H1 (cell line): ENCODE measurements around the gene DPF3. TPM values are rescaled to one million over a fixed set of nuclear protein-coding genes. Genes with fewer than 3 reads are reported as not detected.

ENCODE experiments used
- BCL11A ChIP-seq, 2 experiments: IDR thresholded peaks; one replicate each; pipeline ENCODE4 v1.6.1; 2011; ENCODE audit warnings: low read depth in 2 of 2, low read length in 2 of 2, mild to moderate bottlenecking in 2 of 2
- CHD1 ChIP-seq: IDR thresholded peaks from 2 replicates; pipeline ENCODE4 v1.6.1; 2012; ENCODE audit warnings: low read depth, low read length, improper control_type of control experiment
- CHD2 ChIP-seq: IDR thresholded peaks from 2 replicates; pipeline ENCODE4 v1.6.1; 2012; ENCODE audit warnings: low read length, improper control_type of control experiment
- HDAC6 ChIP-seq: IDR thresholded peaks from one replicate; pipeline ENCODE4 v1.7.1; 2012; ENCODE audit warnings: low read depth, mild to moderate bottlenecking, inconsistent platforms, low read length, moderate library complexity
- NANOG ChIP-seq: IDR thresholded peaks from 2 replicates; pipeline ENCODE4 v1.6.1; 2011; ENCODE audit warnings: low read length, low read depth, mild to moderate bottlenecking, inconsistent platforms; ENCODE audit not compliant: insufficient read depth, poor library complexity, severe bottlenecking
- POU5F1 ChIP-seq: IDR thresholded peaks from 2 replicates; pipeline ENCODE4 v1.6.1; 2011; ENCODE audit warnings: low read depth, mild to moderate bottlenecking, low read length, moderate library complexity
- RBBP5 ChIP-seq: IDR thresholded peaks from 2 replicates; pipeline ENCODE4 v1.7.1; 2012; ENCODE audit warnings: low read depth, mild to moderate bottlenecking, inconsistent platforms, low read length, moderate library complexity, borderline replicate concordance
- RFX5 ChIP-seq: IDR thresholded peaks from 2 replicates; pipeline ENCODE4 v1.6.1; 2011; ENCODE audit warnings: low read depth, low read length, improper control_type of control experiment, borderline replicate concordance
- RXRA ChIP-seq: IDR thresholded peaks from 2 replicates; pipeline ENCODE4 v1.6.1; 2011; ENCODE audit warnings: low read depth, mild to moderate bottlenecking, low read length, moderate library complexity; ENCODE audit not compliant: insufficient read depth
- SIRT6 ChIP-seq: IDR thresholded peaks from one replicate; pipeline ENCODE4 v1.7.1; 2012; ENCODE audit warnings: low read length, inconsistent platforms
- SIX5 ChIP-seq: IDR thresholded peaks from 2 replicates; pipeline ENCODE4 v1.6.1; 2011; ENCODE audit warnings: mild to moderate bottlenecking, low read depth, low read length
- SUZ12 ChIP-seq: fragments of 200-600 bp; sonication (generic); IDR thresholded peaks from 2 replicates; pipeline ENCODE4 v1.6.1; 2012; ENCODE audit warnings: mild to moderate bottlenecking, inconsistent platforms, low read length, moderate library complexity, mixed read lengths
- polyA plus RNA-seq, 7 experiments: library from polyadenylated mRNA; depleted of rRNA in 3 of 7; stranded (reverse) in 5 of 7; unstranded in 2 of 7; fragments of >200 nt in 5 of 7; fragments of 200-250 nt in 2 of 7; gene quantifications; 1 replicate in 5 of 7; 2 replicates in 1 of 7; 4 replicates in 1 of 7; pipeline versions ENCODE4 v1.2.1 to v1.2.3, GENCODE V29; 2011 to 2013; ENCODE audit warnings: missing spikeins in 2 of 7, mixed read lengths in 2 of 7
- total RNA-seq: library from RNA; stranded (reverse); fragmentation: NEBNext Ultra II Directional; extraction: Animal tissue kit (Norgen Biotek cat#: 25700); gene quantifications from 2 replicates; pipeline ENCODE4 v1.2.1, GENCODE V29; 2021

DPF3 gene
- total and polyA plus RNA-seq, 2 of the 8 experiments (the other 6 are each of a cell fraction or from before 2014, with no cell fraction given), result 0.19 TPM; not detected in 1

DNA sequence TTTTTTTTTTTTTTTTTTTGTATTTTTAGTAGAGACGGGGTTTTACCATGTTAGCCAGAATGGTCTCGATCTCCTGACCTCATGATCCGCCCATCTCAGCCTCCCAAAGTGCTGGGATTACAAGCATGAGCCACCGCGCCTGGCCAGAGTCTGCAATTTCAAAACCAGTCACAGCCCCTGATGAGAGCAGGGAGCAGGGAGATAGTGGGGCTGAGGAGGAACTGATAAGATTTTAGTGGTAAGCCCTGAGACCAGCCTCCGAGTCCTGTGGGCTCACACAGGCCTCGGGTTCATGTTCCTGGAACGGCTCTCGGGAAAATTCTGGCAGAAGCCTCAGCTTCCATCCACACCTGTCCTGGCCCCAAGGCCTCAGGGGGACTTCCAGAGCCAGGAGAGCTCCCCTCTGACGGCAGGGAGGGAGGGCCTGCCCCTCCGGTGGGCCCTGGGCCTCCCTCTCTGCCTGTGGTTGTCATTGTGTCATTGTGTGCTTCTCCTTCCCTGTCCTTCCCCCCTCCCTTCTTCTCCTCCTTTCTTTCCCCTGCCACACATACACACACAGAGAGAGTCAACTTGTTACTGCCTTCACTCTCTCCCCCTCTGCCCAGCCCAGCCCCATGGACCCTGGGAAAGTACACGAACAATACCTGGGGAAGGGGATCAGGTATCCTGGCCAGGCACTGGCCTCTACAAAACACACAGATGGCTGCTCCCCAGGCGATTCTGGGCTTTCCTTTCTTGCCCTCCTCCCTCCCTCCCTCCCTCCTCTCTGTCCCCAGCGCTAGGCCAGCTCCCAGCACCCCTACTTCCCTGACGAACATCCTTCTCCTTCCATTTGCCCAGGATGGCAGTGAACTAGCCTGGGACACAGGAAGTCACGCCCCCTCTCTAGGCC lies 294.1 kb downstream of the DPF3 start (continued):
- TF ChIP-seq RBBP5 (no peak), RFX5 (no peak), BCL11A (IDR thresholded peaks at IDR 0.05; ENCODE audit: low read depth in 2 of 2, low read length in 2 of 2) (no peak), SIRT6 (no peak), CHD1 (no peak), CHD2 (no peak), HDAC6 (no peak), SUZ12 (no peak), SIX5 (no peak), NANOG (no peak), RXRA (no peak), POU5F1 (no peak)
